ENCODE data around the gene ZFP36L2.

Gene ZFP36L2

GRCh38 chr2:43259512-43259911 lies 33.1 kb upstream of the ZFP36L2 start:
- no peaks in the 10 kb centered on the region for H3K27me3 Mint-ChIP-seq
- peaks cover 32% of the 10 kb centered on the region for H3K36me3 Mint-ChIP-seq
- H3K9me3 Mint-ChIP-seq = no peaks in the 10 kb centered on the region
- no peak for ATAC-seq
- no peak overlapping the region for H3K4me3 Mint-ChIP-seq
- no peaks in the 10 kb centered on the region for H3K4me1 Mint-ChIP-seq
- H3K27ac Mint-ChIP-seq = no peak overlapping the region

GRCh38 chr2:43258547-43259156 lies 32.2 kb upstream of the ZFP36L2 start:
- no peaks in the 10 kb centered on the region for H3K9me3 Mint-ChIP-seq
- H3K4me1 Mint-ChIP-seq = no peaks in the 10 kb centered on the region
- no peak overlapping the region for H3K27ac Mint-ChIP-seq
- no peak overlapping the region for H3K4me3 Mint-ChIP-seq
- H3K27me3 Mint-ChIP-seq = no peaks in the 10 kb centered on the region
- H3K36me3 Mint-ChIP-seq = peaks cover 27% of the 10 kb centered on the region
- ATAC-seq = no peak

GRCh38 chr2:43255296-43255910 lies 29.0 kb upstream of the ZFP36L2 start:
- peaks cover 17% of the 10 kb centered on the region for H3K36me3 Mint-ChIP-seq
- no peak overlapping the region for H3K27ac Mint-ChIP-seq
- no peak for ATAC-seq
- H3K9me3 Mint-ChIP-seq = no peaks in the 10 kb centered on the region
- no peaks in the 10 kb centered on the region for H3K27me3 Mint-ChIP-seq
- H3K4me1 Mint-ChIP-seq = no peaks in the 10 kb centered on the region
- H3K4me3 Mint-ChIP-seq = no peak overlapping the region

GRCh38 chr2:43254331-43254730 lies 27.9 kb upstream of the ZFP36L2 start:
- Mint-ChIP-seq H3K9me3 (no peaks in the 10 kb centered on the region), H3K36me3 (peaks cover 21% of the 10 kb centered on the region), H3K4me3 (no peak overlapping the region), H3K27me3 (no peaks in the 10 kb centered on the region), H3K27ac (no peak overlapping the region), H3K4me1 (no peaks in the 10 kb centered on the region)
- ATAC-seq = no peak

- Mint-ChIP-seq H3K27ac (no peak overlapping the region), H3K9me3 (no peaks in the 10 kb centered on the region), H3K4me3 (no peak overlapping the region), H3K27me3 (no peaks in the 10 kb centered on the region), H3K4me1 (no peaks in the 10 kb centered on the region), H3K36me3 (peaks cover 27% of the 10 kb centered on the region)
- no peak for ATAC-seq
These were observed 24.8 kb upstream of the ZFP36L2 start for GRCh38 chr2:43251171-43251731.

GRCh38 chr2:43250015-43250414 lies 23.6 kb upstream of the ZFP36L2 start:
- no peak overlapping the region for H3K4me3 Mint-ChIP-seq

GRCh38 chr2:43248621-43249020 lies 22.2 kb upstream of the ZFP36L2 start:
- ATAC-seq = no peak
- Mint-ChIP-seq H3K4me1 (no peaks in the 10 kb centered on the region), H3K9me3 (no peaks in the 10 kb centered on the region), H3K4me3 (no peak overlapping the region), H3K36me3 (peaks cover 33% of the 10 kb centered on the region), H3K27me3 (no peaks in the 10 kb centered on the region), H3K27ac (no peak overlapping the region)

More at GRCh38 chr2:43250015-43250414, 23.6 kb upstream of the ZFP36L2 start:
- ATAC-seq = no peak
- Mint-ChIP-seq H3K27me3 (no peaks in the 10 kb centered on the region), H3K4me1 (no peaks in the 10 kb centered on the region), H3K9me3 (no peaks in the 10 kb centered on the region), H3K36me3 (peaks cover 34% of the 10 kb centered on the region), H3K27ac (no peak overlapping the region)

GRCh38 chr2:43246641-43247040 lies 20.2 kb upstream of the ZFP36L2 start:
- ATAC-seq = no peak
- Mint-ChIP-seq H3K9me3 (no peaks in the 10 kb centered on the region), H3K27ac (no peak overlapping the region), H3K4me3 (no peak overlapping the region), H3K27me3 (no peaks in the 10 kb centered on the region), H3K4me1 (peaks cover 5% of the 10 kb centered on the region), H3K36me3 (peaks cover 48% of the 10 kb centered on the region)

GRCh38 chr2:43241558-43241957 lies 15.2 kb upstream of the ZFP36L2 start:
- Mint-ChIP-seq H3K9me3 (no peaks in the 10 kb centered on the region), H3K27ac (peak overlapping the region; percentile 90), H3K36me3 (peaks cover 37% of the 10 kb centered on the region), H3K4me3 (no peak overlapping the region), H3K27me3 (no peaks in the 10 kb centered on the region), H3K4me1 (peaks cover 42% of the 10 kb centered on the region)
- no peak for ATAC-seq

- H3K4me3 Mint-ChIP-seq = no peak overlapping the region
- H3K36me3 Mint-ChIP-seq = peaks cover 31% of the 10 kb centered on the region
- H3K4me1 Mint-ChIP-seq = peaks cover 42% of the 10 kb centered on the region
- no peaks in the 10 kb centered on the region for H3K27me3 Mint-ChIP-seq
- no peaks in the 10 kb centered on the region for H3K9me3 Mint-ChIP-seq
- peak overlapping the region; percentile 90 for H3K27ac Mint-ChIP-seq
- peak; percentile 5 for ATAC-seq
These were observed 14.4 kb upstream of the ZFP36L2 start for GRCh38 chr2:43240766-43241150.

- peak; percentile 89 for ATAC-seq
- Mint-ChIP-seq H3K27me3 (no peaks in the 10 kb centered on the region), H3K27ac (peak overlapping the region; percentile 90), H3K4me3 (peak overlapping the region; percentile 4), H3K4me1 (peaks cover 42% of the 10 kb centered on the region), H3K9me3 (no peaks in the 10 kb centered on the region), H3K36me3 (peaks cover 29% of the 10 kb centered on the region)
These were observed 13.8 kb upstream of the ZFP36L2 start for GRCh38 chr2:43239981-43240765.

- no peak overlapping the region for H3K4me3 Mint-ChIP-seq
- H3K36me3 Mint-ChIP-seq = peaks cover 23% of the 10 kb centered on the region
- no peaks in the 10 kb centered on the region for H3K27me3 Mint-ChIP-seq
- H3K4me1 Mint-ChIP-seq = peaks cover 51% of the 10 kb centered on the region
- peak overlapping the region; percentile 90 for H3K27ac Mint-ChIP-seq
- no peak for ATAC-seq
- no peaks in the 10 kb centered on the region for H3K9me3 Mint-ChIP-seq
These were observed 12.4 kb upstream of the ZFP36L2 start for GRCh38 chr2:43238813-43239212.

GRCh38 chr2:43238176-43238575 lies 11.8 kb upstream of the ZFP36L2 start:
- Mint-ChIP-seq H3K4me1 (peaks cover 57% of the 10 kb centered on the region), H3K27me3 (no peaks in the 10 kb centered on the region), H3K27ac (peak overlapping the region; percentile 90), H3K36me3 (peaks cover 20% of the 10 kb centered on the region), H3K9me3 (no peaks in the 10 kb centered on the region), H3K4me3 (no peak overlapping the region)
- no peak for ATAC-seq

- H3K4me3 Mint-ChIP-seq = no peak overlapping the region
- H3K36me3 Mint-ChIP-seq = peaks cover 27% of the 10 kb centered on the region
- peak; percentile 49 for ATAC-seq
- H3K9me3 Mint-ChIP-seq = no peaks in the 10 kb centered on the region
- no peaks in the 10 kb centered on the region for H3K27me3 Mint-ChIP-seq
- H3K4me1 Mint-ChIP-seq = peaks cover 59% of the 10 kb centered on the region
- peak overlapping the region; percentile 71 for H3K27ac Mint-ChIP-seq
These were observed 7.1 kb upstream of the ZFP36L2 start for GRCh38 chr2:43233218-43234212.
